ENCODE data around the gene OPN3. TPM values are rescaled to one million over a fixed set of nuclear protein-coding genes. Genes with fewer than 3 reads are reported as not detected.

OPN3 gene
- total RNA-seq, 1 donor from 2014 or later: 9.0 TPM

DNA sequence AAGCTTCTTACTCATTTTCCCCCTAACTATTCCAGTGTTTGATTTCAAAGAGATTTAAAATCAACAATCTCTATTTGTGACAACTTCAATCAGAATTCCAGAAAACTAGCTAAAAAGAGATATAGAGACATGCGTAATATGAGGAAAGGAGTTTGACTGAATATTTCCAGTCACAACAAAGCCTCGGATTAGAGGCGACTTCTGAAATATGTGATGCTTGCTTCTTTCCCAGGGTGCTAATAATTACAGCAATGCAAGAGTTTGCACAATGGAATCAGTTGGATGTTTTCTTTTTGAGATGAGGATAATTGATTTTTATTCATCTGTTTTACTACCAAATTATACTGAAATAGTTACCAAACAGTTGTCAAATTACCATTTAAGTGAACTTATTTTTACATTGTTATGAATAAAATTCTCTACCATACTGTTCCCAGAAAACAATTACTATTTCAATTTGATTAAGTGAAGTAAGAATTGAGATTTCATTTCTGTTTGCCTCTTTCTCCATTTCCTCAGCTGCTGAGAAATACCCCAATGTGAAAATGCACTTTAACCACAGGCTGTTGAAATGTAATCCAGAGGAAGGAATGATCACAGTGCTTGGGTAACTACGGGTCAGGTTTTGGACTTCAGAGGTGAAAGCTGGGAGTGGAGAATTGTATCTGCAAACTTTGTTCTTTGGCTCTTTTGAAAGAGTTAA lies 79.9 kb downstream of the OPN3 start:
- no peaks in the 10 kb centered on the region for H3K9me3 ChIP-seq
- no peaks in the 10 kb centered on the region for H3K4me1 ChIP-seq
- no peaks in the 10 kb centered on the region for H3K36me3 ChIP-seq
- H3K4me3 ChIP-seq: no peak overlapping the region
- DNase-seq (ENCODE audit: low spot score in 2 of 2): no peak
- TF ChIP-seq, protein P1, sequence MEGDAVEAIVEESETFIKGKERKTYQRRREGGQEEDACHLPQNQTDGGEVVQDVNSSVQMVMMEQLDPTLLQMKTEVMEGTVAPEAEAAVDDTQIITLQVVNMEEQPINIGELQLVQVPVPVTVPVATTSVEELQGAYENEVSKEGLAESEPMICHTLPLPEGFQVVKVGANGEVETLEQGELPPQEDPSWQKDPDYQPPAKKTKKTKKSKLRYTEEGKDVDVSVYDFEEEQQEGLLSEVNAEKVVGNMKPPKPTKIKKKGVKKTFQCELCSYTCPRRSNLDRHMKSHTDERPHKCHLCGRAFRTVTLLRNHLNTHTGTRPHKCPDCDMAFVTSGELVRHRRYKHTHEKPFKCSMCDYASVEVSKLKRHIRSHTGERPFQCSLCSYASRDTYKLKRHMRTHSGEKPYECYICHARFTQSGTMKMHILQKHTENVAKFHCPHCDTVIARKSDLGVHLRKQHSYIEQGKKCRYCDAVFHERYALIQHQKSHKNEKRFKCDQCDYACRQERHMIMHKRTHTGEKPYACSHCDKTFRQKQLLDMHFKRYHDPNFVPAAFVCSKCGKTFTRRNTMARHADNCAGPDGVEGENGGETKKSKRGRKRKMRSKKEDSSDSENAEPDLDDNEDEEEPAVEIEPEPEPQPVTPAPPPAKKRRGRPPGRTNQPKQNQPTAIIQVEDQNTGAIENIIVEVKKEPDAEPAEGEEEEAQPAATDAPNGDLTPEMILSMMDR (IDR thresholded peaks at IDR 0.05): no peak
- intact Hi-C loops (cut with DNase I): no loop called here
- H3K27me3 ChIP-seq: no peaks in the 10 kb centered on the region
- no peak overlapping the region for H3K27ac ChIP-seq

DNA sequence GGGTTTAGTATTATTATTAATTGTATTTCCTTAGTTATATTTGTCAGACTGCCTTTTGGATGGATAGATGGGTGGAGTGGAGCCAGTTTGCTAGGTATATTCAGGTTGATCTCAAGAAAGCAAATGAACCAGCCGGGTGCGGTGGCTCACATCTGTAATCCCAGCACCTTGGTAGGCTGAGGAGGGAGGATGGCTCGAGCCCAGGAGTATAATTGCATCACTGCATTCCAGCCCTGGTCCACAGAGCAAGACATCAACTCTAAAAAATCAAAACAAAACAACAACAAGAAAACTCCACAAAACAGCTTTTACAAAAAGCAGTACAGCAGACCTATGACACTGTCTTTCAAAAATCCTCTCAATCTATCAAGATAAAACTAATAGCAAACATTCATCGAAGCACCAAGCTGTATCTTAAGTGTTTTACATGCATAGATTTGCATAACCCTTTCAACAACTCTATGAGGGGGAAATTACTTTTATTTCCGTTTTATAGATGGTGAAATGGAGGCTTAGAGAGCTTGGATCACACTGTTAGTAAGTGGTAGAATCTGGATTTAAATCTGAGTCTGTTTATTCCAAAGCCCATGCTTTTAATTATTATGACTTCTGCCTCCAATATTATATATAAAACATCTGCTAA lies 82.5 kb downstream of the OPN3 start:
- Histone ChIP-seq H3K27ac (no peak overlapping the region), H3K36me3 (no peaks in the 10 kb centered on the region), H3K9me3 (no peaks in the 10 kb centered on the region), H3K4me1 (no peaks in the 10 kb centered on the region), H3K27me3 (no peaks in the 10 kb centered on the region), H3K4me3 (no peak overlapping the region)
- no peak for DNase-seq (ENCODE audit: low spot score in 2 of 2)
- intact Hi-C loops (cut with DNase I): no loop called here
- TF ChIP-seq, protein P1 (IDR thresholded peaks at IDR 0.05): no peak

DNA sequence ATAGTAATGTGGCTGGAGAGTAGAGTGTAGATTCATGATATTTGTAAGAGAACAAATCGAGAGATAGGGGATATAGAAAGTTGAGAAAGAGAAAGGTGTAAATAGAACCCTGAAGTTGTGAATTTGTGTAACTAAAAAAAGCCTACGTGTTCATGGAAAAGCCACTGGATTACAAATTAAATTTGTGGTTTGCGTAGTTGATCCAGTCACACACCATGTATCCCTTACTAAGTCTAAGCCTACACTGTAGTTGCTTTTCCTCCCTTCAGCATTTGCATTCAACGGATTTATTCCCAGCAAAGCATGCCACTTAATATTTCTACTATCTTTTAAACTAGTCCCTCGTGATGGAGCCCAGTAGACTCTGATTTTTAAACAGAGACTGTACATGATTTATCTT lies 83.1 kb downstream of the OPN3 start:
- TF ChIP-seq, protein P1 (IDR thresholded peaks at IDR 0.05): no peak
- Histone ChIP-seq H3K36me3 (no peaks in the 10 kb centered on the region), H3K9me3 (no peaks in the 10 kb centered on the region), H3K4me1 (no peaks in the 10 kb centered on the region), H3K27ac (no peak overlapping the region), H3K4me3 (no peak overlapping the region), H3K27me3 (no peaks in the 10 kb centered on the region)
- DNase-seq (ENCODE audit: low spot score in 2 of 2): no peak
- intact Hi-C loops (cut with DNase I): no loop called here

DNA sequence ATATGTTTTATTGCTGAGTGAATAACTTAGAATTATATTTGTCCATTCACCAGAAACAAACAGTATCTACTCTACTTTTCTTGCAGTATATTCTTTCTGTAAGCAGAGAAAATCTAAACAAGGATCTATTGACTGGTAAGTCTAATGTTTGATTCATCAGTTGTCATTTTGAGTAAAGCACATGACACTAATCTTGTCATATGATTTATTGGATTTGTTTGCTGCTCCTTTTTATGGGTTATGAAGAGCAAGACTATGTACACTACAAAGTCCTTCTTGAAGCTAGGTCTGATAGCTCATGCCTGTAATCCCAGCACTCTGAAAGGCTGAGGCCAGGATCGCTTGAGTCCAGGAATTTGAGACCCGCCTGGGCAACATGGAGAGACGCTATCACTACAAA lies 84.6 kb downstream of the OPN3 start:
- no peaks in the 10 kb centered on the region for H3K36me3 ChIP-seq
- H3K27me3 ChIP-seq: no peaks in the 10 kb centered on the region
- H3K9me3 ChIP-seq: no peaks in the 10 kb centered on the region
- H3K27ac ChIP-seq: no peak overlapping the region
- TF ChIP-seq, protein P1 (IDR thresholded peaks at IDR 0.05): no peak
- intact Hi-C loops (cut with DNase I): no loop called here
- H3K4me3 ChIP-seq: no peak overlapping the region
- no peaks in the 10 kb centered on the region for H3K4me1 ChIP-seq
- DNase-seq (ENCODE audit: low spot score in 2 of 2): no peak

DNA sequence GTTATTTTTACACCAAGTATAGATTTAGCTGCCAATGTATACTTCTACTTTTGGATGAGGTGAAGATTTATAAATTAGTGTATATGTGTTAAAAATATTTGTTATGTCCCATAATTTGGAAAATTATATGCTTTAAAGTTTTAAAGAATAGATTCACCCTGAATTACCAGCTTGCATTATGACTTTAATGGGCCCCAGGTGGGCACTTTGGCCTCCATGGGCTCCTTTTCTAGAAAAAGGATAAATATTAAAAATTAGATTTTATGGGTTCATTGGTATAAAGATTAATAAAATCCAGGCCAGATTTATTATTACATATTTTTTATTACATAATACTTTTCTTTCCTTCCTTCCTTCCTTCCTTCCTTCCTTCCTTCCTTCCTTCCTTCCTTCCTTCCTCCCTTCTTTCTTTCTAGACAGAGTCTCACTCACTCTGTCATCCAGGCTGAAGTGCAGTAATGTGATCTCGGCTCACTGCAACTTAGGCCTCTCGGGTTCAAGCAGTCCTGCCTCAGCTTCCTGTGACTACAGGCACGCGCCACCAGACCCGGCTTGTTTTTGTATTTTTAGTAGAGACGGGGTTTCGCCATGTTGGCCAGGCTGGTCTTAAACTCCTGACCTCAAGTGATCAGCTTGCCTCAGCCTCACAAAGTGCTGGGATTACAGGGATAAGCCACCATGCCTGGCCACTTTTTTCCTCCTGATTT lies 86.1 kb downstream of the OPN3 start:
- TF ChIP-seq, protein P1 (IDR thresholded peaks at IDR 0.05): no peak
- DNase-seq (ENCODE audit: low spot score in 2 of 2): no peak
- H3K4me3 ChIP-seq: no peak overlapping the region
- H3K27ac ChIP-seq: no peak overlapping the region
- H3K4me1 ChIP-seq: no peaks in the 10 kb centered on the region
- no peaks in the 10 kb centered on the region for H3K36me3 ChIP-seq
- intact Hi-C loops (cut with DNase I): no loop called here
- H3K9me3 ChIP-seq: no peaks in the 10 kb centered on the region
- H3K27me3 ChIP-seq: no peaks in the 10 kb centered on the region

Data from ascending aorta (tissue), 2 donors.